Gastroesophageal sphincter (tissue), 3 donors: ENCODE results near the gene KCNJ13.

ENCODE experiments used
- EP300 ChIP-seq: sonication (generic); formaldehyde crosslinking; IDR thresholded peaks from one replicate; pipeline ENCODE4 v1.6.1; 2017; ENCODE audit warnings: antibody characterized with exemption, mild to moderate bottlenecking
- POLR2AphosphoS5 ChIP-seq: sonication (generic); formaldehyde crosslinking; IDR thresholded peaks from one replicate; pipeline ENCODE4 v1.6.1; 2017; ENCODE audit warnings: antibody characterized with exemption
- TF ChIP-seq, protein P1 (sequence below), 4 experiments: fragments of 200-600 bp in 2 of 4; fragments of 450-650 bp in 2 of 4; sonication (generic) in 1 of 4; IDR thresholded peaks; one replicate each; pipeline ENCODE4 v1.5.1; 2017 to 2019; ENCODE audit warnings: antibody characterized with exemption in 4 of 4, mild to moderate bottlenecking in 2 of 4, moderate library complexity in 2 of 4

DNA sequence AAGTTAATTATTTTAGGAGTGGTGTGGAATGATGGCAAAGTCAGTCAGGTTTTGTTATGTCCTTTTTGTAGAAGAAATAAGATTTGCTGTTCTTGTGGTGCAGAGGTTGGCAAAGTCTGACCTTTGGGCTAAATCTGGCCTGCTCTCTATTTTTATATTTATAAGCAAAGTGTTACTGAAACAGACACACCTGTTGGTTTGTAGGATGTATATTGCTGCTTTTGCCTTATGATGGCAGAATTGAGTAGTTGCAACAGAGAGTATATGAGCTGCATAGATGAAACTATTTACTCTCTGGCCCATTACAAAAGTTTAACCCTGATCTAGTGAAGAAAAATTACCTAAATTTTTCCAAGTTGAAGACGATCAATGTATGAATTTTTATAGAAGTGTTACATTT is 34.1 kb upstream of the KCNJ13 start:
- TF ChIP-seq, protein P1, sequence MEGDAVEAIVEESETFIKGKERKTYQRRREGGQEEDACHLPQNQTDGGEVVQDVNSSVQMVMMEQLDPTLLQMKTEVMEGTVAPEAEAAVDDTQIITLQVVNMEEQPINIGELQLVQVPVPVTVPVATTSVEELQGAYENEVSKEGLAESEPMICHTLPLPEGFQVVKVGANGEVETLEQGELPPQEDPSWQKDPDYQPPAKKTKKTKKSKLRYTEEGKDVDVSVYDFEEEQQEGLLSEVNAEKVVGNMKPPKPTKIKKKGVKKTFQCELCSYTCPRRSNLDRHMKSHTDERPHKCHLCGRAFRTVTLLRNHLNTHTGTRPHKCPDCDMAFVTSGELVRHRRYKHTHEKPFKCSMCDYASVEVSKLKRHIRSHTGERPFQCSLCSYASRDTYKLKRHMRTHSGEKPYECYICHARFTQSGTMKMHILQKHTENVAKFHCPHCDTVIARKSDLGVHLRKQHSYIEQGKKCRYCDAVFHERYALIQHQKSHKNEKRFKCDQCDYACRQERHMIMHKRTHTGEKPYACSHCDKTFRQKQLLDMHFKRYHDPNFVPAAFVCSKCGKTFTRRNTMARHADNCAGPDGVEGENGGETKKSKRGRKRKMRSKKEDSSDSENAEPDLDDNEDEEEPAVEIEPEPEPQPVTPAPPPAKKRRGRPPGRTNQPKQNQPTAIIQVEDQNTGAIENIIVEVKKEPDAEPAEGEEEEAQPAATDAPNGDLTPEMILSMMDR (IDR thresholded peaks at IDR 0.05): no peak
- TF ChIP-seq EP300 (no peak), POLR2AphosphoS5 (no peak)
